Right atrium auricular region (tissue), 2 donors: ENCODE measurements around the gene USH2A. TPM values are rescaled to one million over a fixed set of nuclear protein-coding genes. Genes with fewer than 3 reads are reported as not detected.

Source experiments
- DNase-seq: peaks from one replicate; pipeline ENCODE4 v3.0.0-alpha.2; 2019; ENCODE audit warnings: low spot score
- H3K27ac ChIP-seq, 2 donors: fragments of 200-600 bp; sonication (generic); 1 replicate in 1 of 2; 2 replicates in 1 of 2; pipeline ENCODE4 v1.5.1; 2016 to 2019
- H3K27me3 ChIP-seq, 2 donors: fragments of 200-600 bp; sonication (generic); one replicate each; pipeline versions ENCODE4 v1.5.1 to v1.6.0; 2017 to 2019
- H3K36me3 ChIP-seq: fragments of 200-600 bp; sonication (generic); one replicate; pipeline ENCODE4 v1.5.1; 2016
- H3K4me1 ChIP-seq, 2 donors: fragments of 200-600 bp; sonication (generic); one replicate each; pipeline versions ENCODE4 v1.5.1 to v1.6.0; 2017 to 2019
- H3K4me3 ChIP-seq, 2 donors: fragments of 200-600 bp; sonication (generic); 1 replicate in 1 of 2; 2 replicates in 1 of 2; pipeline ENCODE4 v1.5.1; 2017 to 2019; ENCODE audit warnings: mild to moderate bottlenecking in 1 of 2, moderate library complexity in 1 of 2
- H3K9me3 ChIP-seq, 2 donors: fragments of 200-600 bp; sonication (generic); one replicate each; pipeline ENCODE4 v1.5.1; 2019
- total RNA-seq, 2 donors: library from RNA; depleted of rRNA; stranded (reverse); fragments of >200 nt; gene quantifications; one replicate each; pipeline ENCODE4 v1.1.0, GENCODE V29; 2016
- TF ChIP-seq, protein P1 (sequence below), 2 donors: fragments of 200-600 bp; sonication (generic); IDR thresholded peaks; one replicate each; pipeline ENCODE4 v1.5.1; 2019; ENCODE audit warnings: antibody characterized with exemption in 2 of 2

Gene USH2A
- total RNA-seq, 2 donors from 2014 or later, result 2.4 to 5.6 TPM

DNA sequence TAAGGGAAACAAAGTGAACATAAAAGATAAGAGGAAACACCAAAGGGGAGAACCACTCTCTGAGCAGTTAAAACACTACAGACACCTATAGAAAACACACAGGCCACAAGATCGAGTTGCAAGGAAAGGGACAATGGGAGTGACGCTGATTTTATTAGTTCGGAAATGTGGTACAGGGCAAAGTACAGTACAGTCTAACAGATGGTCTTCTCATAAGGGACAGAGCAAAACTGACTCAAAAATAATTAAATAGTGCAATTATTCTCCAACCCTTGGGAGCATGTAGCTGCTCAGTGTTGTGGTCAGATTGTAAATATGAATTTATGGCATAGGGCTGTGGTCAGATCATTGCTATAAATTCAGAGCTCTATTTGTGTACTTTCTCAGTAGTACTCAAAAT is 352.0 kb downstream of the USH2A start:
- TF ChIP-seq, protein P1, sequence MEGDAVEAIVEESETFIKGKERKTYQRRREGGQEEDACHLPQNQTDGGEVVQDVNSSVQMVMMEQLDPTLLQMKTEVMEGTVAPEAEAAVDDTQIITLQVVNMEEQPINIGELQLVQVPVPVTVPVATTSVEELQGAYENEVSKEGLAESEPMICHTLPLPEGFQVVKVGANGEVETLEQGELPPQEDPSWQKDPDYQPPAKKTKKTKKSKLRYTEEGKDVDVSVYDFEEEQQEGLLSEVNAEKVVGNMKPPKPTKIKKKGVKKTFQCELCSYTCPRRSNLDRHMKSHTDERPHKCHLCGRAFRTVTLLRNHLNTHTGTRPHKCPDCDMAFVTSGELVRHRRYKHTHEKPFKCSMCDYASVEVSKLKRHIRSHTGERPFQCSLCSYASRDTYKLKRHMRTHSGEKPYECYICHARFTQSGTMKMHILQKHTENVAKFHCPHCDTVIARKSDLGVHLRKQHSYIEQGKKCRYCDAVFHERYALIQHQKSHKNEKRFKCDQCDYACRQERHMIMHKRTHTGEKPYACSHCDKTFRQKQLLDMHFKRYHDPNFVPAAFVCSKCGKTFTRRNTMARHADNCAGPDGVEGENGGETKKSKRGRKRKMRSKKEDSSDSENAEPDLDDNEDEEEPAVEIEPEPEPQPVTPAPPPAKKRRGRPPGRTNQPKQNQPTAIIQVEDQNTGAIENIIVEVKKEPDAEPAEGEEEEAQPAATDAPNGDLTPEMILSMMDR (IDR thresholded peaks at IDR 0.05), result no peak
- no peak overlapping the region for H3K27ac ChIP-seq
- no peak overlapping the region for H3K4me3 ChIP-seq
- no peaks in the 10 kb centered on the region for H3K4me1 ChIP-seq
- no peaks in the 10 kb centered on the region for H3K36me3 ChIP-seq
- no peaks in the 10 kb centered on the region for H3K27me3 ChIP-seq
- DNase-seq, result no peak
- H3K9me3 ChIP-seq, result no peaks in the 10 kb centered on the region

- no peaks in the 10 kb centered on the region for H3K4me1 ChIP-seq
- H3K27me3 ChIP-seq, result no peaks in the 10 kb centered on the region
- H3K4me3 ChIP-seq, result no peak overlapping the region
- no peak overlapping the region for H3K27ac ChIP-seq
- no peak for DNase-seq
- no peaks in the 10 kb centered on the region for H3K36me3 ChIP-seq
- no peaks in the 10 kb centered on the region for H3K9me3 ChIP-seq
- TF ChIP-seq, protein P1 (IDR thresholded peaks at IDR 0.05), result no peak
Observed at GRCh38 chr1:216064643-216065042, 358.6 kb downstream of the USH2A start.

- H3K4me1 ChIP-seq, result no peaks in the 10 kb centered on the region
- DNase-seq, result no peak
- H3K36me3 ChIP-seq, result no peaks in the 10 kb centered on the region
- no peak overlapping the region for H3K27ac ChIP-seq
- TF ChIP-seq, protein P1 (IDR thresholded peaks at IDR 0.05), result no peak
- H3K27me3 ChIP-seq, result no peaks in the 10 kb centered on the region
- H3K4me3 ChIP-seq, result no peak overlapping the region
- no peaks in the 10 kb centered on the region for H3K9me3 ChIP-seq
Observed at GRCh38 chr1:216057947-216058346, 365.3 kb downstream of the USH2A start.

DNA sequence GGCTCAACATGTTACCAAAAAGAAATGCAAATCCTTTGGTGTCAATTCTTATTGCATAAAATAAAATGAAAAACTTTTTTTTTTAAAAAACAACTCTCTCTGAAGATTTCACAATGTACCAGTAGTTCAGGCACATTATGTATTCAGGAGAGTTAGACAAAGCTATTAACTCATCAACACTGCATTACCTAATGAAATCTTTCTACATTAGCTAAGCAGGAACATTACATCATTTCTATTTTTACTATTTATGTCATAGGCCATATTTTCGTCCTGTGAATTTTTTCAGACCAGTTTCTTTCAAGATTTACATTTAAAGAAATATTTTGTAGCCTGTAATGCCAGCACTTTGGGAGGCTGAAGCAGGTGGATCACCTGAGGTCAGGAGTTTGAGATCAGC is 366.2 kb downstream of the USH2A start:
- Histone ChIP-seq H3K27me3 (no peaks in the 10 kb centered on the region), H3K27ac (no peak overlapping the region), H3K9me3 (no peaks in the 10 kb centered on the region), H3K4me3 (no peak overlapping the region), H3K36me3 (no peaks in the 10 kb centered on the region), H3K4me1 (no peaks in the 10 kb centered on the region)
- DNase-seq, result no peak
- TF ChIP-seq, protein P1 (IDR thresholded peaks at IDR 0.05), result no peak

DNA sequence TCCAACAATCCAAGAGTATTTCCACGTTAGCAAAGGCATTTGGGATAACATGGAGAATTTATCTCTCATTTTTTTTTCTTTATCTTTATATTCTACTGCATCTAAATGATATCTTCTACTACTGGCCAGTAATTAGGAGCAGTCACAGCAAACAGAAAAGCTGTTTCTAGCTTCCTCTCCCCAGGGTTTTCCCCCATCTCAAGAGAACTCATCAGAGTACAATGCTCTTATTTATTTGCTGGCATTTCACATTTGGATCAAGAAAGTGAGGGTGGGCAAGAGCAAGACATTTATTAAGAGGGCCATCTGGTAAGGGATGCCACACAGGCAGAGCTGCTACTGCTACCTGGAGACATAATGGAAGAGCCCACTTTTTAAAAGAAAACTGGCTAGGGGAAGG is 368.2 kb downstream of the USH2A start:
- Histone ChIP-seq H3K4me3 (no peak overlapping the region), H3K4me1 (no peaks in the 10 kb centered on the region), H3K27me3 (no peaks in the 10 kb centered on the region), H3K36me3 (no peaks in the 10 kb centered on the region), H3K9me3 (no peaks in the 10 kb centered on the region), H3K27ac (no peak overlapping the region)
- DNase-seq, result no peak
- TF ChIP-seq, protein P1 (IDR thresholded peaks at IDR 0.05), result no peak

DNA sequence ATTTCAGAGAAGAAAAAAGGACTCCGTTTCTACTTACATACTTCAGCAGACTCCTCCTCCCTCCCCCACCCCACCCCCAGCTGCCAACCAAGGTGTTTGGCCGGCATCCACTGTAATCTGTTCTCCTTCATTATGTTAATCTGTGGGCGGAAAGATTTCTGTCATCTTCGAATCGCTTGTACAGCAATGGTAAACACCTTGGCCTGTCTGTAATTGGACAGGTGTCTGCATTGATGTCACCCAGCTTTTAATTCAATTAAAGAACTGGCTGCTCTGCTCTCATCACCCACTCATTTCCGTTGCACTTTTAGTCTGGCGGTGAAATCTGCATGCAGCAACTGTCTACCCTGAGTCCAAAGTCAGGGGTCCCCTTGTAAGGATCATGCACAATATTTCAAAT is 368.6 kb downstream of the USH2A start:
- Histone ChIP-seq H3K4me1 (no peaks in the 10 kb centered on the region), H3K27ac (no peak overlapping the region), H3K9me3 (no peaks in the 10 kb centered on the region), H3K4me3 (no peak overlapping the region), H3K36me3 (no peaks in the 10 kb centered on the region), H3K27me3 (no peaks in the 10 kb centered on the region)
- DNase-seq, result no peak
- TF ChIP-seq, protein P1 (IDR thresholded peaks at IDR 0.05), result no peak
